GM15510 (cell line): ENCODE measurements around the gene DMXL1.

Experiments
- POLR2A ChIP-seq: IDR thresholded peaks from 3 replicates; pipeline ENCODE4 v1.6.1; 2011; ENCODE audit warnings: borderline replicate concordance; ENCODE audit not compliant: insufficient read length; ENCODE audit errors: extremely low read depth

The DMXL1 gene

DNA sequence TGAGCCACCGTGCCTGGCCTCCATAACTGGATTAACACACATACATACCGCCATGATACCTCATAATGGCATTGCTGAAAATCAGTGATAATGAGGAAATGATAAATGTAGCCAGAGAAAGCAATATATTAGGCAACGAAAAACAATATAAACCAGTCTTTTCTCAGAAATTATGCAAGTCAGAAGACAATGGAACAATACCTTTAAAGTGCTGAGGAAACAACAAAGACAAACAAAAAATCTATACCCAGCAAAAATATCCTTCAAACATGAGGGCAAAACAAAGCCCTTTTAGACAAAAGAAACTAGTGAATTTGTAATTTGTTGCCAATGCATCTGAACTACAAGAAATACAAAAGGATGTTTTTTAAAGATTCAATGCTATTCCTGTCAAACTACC is 186.7 kb downstream of the DMXL1 start:
- no peak for TF ChIP-seq POLR2A

DNA sequence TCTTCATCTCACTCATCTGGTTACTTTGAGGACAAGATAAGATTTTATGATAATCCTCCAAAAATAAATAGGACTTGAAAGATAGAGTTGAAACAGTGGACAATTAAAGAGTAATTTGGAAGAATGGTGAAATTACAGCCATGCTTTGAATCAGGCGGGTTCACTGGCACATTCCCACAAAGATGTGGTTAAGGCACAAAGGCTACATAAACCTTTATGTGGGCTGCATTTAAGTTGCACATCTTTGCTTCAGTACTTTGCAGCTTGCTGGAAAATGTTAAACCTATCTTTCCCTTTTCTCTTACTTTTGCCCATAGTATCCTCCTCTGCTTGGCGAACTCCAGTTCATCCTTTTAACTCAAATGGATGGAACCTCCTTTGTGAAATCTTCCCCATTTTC is 192.8 kb downstream of the DMXL1 start:
- no peak for TF ChIP-seq POLR2A

DNA sequence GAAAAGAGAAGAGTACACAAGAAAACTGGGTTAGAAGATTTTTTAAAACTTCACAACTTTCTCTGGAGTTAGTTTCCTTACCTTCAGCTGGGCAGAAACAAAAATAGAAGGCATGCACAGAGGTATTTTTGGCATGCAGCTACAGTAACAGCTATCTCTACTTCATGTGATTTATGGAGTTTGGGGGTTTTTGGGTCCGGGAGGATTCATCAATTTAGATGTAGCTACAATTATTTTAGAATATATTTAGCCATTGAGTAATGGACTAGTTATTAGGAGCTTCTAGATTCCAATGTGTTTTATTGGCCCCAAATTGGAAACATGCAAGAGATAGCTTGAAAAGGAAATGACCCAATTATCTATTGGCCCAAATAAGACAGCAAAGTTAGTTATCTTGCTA is 193.3 kb downstream of the DMXL1 start:
- TF ChIP-seq POLR2A, result no peak

DNA sequence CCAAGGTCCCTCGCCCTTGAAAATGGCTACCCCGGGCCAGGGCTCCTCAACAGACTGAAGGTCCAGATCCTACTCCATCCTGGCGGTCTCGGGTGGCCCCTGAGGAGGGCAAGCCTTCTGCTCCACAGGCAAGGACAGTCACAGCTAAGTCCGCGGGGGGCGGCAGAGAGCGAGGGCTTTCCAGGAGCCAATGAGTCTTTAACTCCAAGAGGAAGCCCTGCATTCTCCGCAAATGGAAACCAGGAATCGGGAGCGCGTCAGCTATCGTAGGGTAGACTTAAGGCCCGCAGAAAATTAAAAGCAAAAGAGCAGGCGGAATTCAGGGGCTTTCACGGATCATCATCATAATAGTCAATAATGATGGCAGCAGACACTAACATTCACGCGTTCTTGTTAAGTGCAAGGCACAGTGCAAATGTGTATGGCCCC is 197.1 kb downstream of the DMXL1 start:
- TF ChIP-seq POLR2A, result no peak

DNA sequence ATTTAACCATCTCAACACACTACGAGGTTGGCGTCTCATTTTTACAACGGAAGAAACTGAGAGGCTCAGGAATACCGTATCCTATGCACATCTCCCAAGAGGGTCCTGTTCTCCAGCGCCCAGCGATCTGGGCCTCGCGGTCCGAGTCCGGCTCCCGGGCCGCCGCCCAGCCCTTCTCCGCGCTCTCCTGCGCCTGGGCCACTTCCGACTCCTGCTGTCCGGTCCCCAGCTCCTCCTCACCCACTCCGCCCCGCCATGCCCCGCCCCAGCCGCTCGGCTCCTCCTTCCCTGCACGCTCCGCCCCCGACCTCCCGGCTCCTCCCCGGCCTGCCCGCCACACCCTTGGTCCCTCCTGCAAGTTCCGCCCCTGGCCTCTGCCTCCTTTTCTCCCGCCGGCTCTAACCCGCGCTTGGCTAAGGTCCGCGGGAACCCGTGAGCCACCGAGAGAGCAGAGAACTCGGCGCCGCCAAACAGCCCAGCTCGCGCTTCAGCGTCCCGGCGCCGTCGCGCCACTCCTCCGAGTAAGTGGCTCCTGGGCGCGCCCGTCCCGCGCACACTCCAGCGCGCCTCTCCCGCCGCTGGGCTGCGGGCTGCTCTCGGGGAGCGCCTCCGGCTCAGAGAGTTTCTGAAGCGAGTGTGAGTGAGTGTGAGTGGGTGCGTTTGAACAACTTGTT is 197.6 kb downstream of the DMXL1 start:
- peak; percentile 89 for TF ChIP-seq POLR2A

DNA sequence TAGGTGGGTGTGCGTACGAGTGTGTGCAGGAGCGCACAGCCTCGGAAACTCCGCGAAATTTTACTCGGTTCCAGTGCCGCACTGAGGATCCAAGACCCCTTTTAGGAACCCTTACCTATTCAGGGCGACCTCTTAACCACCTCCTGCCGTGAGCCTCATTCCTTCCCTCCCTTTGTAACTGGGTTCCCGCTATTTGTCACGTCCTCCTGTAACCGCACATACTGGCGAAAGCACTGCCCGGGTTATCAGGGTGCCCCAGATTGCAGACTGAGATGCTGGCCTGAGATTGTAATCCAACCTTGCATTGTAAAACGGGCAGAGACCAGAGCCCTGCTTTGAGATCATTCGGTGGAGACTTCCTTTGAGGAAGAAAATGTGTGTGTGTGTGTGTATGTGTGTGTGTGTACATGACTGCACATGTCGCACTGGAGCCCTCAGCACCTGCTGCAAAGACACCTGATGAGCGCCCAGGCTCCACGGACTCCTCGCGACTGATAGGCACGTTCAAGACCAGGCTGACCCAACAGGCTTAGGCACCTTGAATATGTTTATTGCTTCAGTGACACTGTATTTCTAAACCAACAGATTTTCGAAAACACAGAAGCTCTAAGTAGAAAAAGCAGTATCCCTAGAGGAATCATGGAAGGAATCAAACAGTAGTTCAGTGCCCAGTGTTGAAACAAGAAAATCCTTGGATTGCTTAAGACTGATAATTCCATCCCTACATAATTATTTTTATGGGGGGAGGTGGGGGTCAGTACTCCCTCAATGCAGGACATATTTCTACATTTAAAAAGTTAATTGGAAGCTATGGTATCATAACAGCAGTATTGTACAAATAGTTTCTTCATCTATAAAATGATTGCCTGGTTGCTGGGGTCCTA is 198.4 kb downstream of the DMXL1 start:
- TF ChIP-seq POLR2A, result no peak

DNA sequence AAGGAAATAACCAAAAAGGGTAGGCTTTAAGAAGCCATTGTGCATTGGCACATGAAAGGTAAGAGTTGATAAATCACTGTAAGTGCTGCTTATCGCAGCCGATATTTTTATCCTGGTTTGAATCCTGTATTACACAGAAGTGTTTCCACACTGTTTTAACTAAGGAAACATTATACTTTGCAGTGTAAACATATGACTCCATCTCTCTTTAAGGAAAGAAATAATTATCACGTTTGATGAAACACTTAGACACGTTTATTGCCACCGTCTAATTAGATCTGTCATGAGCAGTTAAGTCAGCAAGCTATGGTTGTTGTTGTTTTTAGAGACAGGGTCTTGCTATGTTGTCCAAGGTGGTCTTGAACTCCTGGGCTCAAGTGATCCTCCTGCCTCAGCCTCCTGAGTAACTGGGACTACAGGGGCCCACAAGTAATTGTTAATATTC is 199.3 kb downstream of the DMXL1 start:
- no peak for TF ChIP-seq POLR2A

DNA sequence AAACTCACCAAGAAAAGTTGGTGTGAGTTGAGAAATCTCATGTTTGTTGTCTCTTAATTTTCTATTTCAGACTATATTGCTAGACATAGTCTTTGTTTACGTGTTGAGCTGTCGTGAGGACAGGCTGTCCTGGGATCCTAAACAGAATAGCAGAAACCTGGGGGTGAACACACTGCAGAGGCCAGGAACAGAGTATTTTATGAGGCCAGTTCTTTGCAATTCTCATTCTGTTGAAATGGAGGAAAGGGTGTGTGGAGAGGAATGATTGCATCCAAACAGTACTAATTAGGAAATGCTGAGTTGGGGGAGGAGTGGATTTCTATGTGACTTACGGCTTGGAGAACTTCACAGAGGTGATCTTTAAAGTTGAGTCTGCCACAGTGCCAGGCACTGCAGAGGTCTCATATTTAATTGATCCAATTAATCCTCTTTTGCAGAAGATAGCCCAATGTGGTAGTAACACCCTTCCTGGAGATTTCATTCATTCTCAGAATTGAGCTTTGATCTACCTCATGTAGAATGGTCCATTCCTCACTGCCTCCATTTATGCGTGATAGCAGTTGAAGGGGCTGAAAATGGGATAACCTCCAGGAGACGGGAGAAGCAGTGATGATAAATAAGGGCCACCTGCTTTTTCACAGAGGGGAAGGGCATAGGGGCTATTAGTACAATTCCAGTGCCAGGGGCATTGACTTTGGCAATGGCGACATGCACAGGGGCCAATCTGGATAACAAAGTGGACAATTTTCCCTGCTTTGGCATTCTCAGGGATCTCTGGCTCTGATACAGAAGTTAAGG is 200.3 kb downstream of the DMXL1 start:
- no peak for TF ChIP-seq POLR2A

DNA sequence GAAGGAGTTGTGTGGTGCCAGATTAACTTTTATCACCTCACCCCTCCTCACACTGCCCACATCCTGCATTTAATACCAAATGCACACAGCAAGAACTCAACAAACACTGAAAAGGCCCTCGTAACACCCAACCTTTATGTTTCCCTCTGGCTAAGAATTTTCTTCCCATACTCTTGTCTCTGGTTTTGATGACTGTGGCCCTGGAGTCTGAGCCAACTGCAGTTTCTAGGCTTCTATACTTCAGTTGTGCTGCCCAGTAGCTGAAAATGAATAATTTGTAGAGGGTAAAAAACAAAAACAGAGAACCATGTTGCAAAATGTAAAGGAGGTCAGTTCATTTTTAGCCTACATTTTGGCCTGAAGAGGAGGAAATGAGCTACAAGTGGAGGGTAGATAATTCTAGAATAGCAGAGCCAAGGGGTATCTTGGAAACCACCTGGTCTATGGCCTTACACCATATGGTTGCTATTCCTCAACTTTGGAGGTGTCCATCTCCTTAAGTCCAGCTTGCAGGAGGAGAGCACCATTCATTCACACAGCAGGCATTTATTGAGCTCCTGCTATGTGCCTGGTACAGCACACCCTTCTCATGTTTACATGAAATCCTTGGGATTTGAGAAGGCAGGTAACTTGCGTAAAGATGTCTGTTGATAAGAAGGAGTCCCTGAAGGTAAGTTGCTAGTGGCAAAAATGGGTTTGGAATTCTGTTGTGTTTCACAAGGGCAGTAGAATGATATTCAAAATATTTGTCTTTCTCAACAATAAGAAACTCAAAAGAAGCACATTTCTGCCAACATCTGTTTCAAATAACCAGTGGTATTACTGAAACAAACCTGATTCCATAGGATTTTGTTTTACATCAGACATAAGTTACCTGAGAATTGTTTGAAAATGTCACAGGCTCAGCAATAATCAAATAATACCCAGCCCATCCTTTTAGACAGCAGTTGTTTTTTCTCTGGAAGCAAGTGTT is 201.2 kb downstream of the DMXL1 start:
- no peak for TF ChIP-seq POLR2A

DNA sequence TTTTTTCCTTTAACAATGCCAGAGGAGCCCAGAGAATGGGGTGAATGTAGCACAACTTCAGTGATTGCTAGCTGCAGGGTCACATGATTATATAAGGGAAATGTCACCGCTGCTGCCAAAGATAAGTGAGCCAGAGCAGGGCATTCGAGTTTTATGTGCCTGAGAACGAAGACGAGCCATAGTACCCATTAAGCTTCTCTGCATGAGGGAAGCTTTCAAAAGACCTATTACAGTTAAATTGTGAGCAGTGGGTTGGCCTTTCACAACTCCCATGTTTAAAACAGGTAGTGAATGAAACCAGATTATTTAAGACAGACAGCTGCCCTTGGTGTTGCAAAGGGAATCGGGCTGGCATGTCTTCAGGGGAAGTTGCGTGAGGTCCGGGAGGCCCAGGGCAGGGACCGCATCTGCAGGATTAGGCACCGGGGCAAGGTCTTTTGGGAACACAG is 202.5 kb downstream of the DMXL1 start:
- no peak for TF ChIP-seq POLR2A

DNA sequence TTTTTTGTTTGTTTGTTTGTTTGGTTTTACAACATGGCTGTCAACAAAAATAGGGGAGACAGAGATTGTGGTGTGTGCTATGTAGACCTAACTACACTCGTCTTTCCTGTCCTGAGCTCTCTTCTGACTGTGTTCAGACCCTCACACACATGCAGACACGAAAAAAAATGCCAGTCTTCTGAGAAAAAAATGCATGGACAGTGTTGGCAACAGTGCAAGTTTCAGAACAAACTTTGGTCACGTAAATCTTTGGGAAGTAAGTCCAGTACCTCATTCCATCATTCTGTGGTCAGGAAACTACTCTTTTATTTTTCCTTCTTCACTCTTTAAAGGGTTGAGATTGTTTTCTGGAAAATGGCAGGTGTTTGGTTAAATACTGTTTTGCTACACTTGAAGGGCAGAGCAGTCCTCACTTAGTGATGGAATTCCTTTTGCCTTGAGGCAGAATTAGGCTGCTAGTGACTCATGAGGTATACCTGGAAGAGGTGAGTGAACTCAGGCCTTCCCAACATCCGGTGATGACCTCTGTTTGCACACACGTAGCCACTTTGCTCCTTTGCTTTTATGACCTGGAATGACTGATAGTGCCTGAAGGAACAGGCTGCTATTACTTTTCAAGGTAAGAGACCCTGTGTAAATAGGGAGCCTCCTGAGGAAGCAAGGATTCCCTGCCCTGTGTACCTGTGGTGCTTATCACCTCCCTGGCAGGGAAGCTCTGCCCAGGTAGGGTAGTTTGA is 203.3 kb downstream of the DMXL1 start:
- TF ChIP-seq POLR2A, result no peak

DNA sequence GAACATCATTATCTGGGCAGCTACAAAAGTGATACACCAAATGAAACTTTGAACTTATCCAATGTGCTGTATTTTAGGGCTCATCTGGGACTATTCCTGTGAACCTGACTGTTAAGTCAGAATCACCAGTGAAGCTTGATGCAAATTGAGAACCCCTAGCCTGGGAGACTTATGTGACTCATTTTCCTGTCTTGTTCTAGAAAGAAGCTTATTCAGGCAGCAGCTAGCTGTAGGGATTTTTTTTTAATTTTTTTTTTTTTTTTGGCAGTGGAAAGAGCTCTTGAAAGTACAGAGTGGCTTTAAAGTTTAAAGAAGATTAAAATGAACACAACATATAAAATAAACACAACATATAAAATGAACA is 203.9 kb downstream of the DMXL1 start:
- no peak for TF ChIP-seq POLR2A

DNA sequence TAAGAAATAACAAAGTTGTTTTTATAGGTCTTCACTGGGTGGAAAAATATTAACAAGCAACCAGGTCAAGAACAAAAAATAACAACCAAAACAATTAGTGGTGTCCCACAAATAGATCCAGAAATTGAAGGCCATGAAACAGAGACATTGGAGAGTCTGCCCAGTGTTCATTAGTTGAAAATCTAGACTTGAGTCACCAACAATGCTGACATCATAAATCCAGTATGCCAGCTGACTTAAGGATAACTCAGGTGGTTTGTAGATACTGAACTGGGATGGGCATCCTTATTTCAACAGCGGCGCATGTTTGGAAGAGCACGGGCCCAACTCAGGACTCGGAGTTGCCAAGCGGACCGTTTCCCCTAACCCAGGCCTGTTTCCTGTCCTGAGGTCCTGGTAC is 204.3 kb downstream of the DMXL1 start:
- no peak for TF ChIP-seq POLR2A

DNA sequence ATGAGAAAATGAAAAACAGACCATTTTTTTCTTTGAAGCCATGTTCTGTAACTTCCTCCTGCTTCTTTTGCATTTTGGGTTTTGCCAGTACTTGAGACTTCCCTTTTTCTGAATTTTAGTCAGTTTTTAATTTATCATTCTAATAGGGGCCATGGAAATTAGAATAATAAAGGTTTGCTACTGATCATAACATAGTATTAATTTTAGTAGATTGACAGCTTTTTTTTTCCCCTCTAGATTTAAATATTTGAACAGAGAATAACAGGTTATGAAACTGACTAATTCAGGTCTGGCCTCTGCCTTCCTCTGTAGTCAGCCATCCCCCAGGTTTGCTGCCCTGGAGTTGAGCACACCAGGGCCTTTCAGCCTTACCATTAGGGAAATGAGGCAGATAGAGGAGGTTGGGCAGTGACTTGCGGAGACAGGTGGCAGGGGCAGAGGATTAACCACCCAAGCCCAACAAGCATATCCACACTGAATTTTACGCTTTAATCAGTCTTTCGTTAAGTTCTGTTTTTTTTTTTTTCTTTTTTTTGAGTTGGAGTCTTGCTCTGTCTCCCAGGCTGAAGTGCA is 204.8 kb downstream of the DMXL1 start:
- TF ChIP-seq POLR2A, result no peak

DNA sequence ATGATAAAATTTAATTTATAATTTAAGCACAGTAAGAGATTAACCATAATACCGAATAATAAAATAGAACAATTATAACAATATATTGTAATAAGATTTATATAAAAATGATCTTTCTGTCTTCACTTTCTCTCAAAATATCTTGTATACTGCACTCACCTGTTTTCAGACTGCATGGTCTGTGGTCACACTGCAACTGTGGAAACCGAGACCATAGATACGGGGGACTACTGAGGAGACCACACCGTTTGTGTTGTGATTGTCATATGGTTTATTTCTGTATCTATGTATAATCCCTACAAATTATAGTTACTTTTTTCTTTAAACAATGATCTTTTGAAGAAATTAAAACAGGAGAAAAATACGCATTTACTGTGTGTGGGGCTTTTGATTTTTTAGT is 206.1 kb downstream of the DMXL1 start:
- TF ChIP-seq POLR2A, result no peak
